Activated CD8-positive, alpha-beta memory T cell treated with anti-CD3 and anti-CD28 coated beads, Interleukin-2, amount 50 U/mL, for 4 hours (primary cell): ENCODE measurements around the gene NRXN3.

ENCODE experiments used
- DNase-seq: peaks from one replicate; pipeline ENCODE4 v3.0.0-alpha.2; 2020

The NRXN3 gene

GRCh38 chr14:79464468-79464867, 1294.3 kb downstream of the NRXN3 start:
- no peak for DNase-seq

DNA sequence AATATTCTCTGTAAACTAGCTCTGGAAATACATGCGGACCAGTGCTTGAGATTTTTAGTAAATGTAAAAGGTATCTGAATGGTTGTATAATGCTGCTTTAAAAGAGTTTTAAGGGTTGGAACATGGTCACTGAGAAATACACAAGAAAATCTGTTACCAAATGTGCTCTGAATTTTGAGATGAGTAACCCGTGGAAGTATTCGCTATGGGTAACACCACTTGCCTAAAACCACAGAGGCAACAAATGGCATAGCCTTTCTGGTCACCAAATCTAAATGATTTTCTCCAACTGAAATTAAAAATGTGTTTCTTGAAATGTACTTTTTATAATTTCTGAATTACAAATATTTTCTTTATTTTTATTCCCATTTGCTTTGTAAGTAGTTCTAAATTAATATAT, 1295.5 kb downstream of the NRXN3 start:
- DNase-seq = no peak

GRCh38 chr14:79466938-79467527, 1296.9 kb downstream of the NRXN3 start:
- no peak for DNase-seq

- no peak for DNase-seq
These were observed 1297.7 kb downstream of the NRXN3 start for GRCh38 chr14:79467835-79468234.

GRCh38 chr14:79468486-79468885, 1298.3 kb downstream of the NRXN3 start:
- no peak for DNase-seq

DNA sequence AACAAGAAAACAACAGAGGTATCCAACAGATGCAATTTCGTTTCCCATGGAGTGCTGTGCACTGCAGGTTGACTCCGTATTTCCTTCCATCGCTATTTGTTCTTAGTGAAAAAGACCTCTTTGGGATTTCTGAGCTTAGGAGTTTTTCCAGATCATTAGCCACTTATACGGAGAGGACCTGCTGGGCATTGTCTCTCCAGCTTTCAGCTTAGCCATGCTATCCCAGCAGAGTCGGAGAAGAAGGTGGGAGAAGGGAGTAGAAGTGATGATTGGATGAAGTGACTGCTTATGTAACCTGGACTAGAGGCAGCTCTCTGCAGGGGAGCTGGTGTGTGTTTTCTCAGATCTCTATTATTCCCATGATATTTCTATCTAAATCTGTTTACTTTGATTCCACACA, 1303.5 kb downstream of the NRXN3 start:
- DNase-seq = no peak

- no peak for DNase-seq
These were observed 1305.8 kb downstream of the NRXN3 start for GRCh38 chr14:79475887-79476532.

GRCh38 chr14:79476552-79476951, 1306.4 kb downstream of the NRXN3 start:
- no peak for DNase-seq

DNA sequence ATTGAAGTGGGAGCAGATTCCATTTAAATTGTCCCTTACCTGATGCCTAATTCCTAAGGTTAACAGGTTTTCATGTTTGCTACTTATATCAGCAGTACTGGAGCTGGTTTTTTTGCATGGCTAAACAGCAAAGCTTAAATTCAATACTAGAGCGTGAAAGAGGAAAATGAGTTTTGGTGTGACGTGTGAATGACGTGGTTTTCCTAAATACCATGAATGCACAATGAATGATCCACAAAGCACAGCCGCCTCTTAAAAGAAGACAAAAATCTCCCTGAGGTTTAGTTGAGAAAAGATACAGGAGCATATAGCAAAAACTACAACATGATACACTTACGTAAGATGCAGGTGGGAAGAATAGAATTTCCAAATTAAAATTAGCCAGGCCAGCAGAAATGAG, 1310.0 kb downstream of the NRXN3 start:
- no peak for DNase-seq

GRCh38 chr14:79482825-79483224, 1312.7 kb downstream of the NRXN3 start:
- DNase-seq = no peak

GRCh38 chr14:79483477-79484388, 1313.6 kb downstream of the NRXN3 start:
- no peak for DNase-seq

DNA sequence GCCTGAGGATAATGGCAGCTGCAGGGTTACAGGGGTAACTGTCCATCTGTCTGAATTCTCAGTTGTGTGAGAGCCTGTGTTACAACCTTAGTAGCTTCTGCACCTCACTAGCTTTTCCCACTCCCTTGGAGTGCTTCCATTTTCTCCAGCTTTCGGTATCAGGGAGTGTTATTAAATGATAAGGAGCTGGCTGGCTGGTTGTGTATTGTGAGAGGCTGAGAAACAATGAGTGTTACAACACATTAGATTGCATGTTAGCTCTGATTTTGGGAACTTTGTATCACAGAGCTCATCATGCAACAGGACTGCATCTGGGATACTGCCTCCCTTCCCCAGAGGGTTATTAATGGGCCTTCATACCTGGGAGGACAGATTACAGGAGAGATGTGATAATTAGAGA, 1317.5 kb downstream of the NRXN3 start:
- DNase-seq = no peak

GRCh38 chr14:79491161-79491560, 1321.0 kb downstream of the NRXN3 start:
- no peak for DNase-seq

DNA sequence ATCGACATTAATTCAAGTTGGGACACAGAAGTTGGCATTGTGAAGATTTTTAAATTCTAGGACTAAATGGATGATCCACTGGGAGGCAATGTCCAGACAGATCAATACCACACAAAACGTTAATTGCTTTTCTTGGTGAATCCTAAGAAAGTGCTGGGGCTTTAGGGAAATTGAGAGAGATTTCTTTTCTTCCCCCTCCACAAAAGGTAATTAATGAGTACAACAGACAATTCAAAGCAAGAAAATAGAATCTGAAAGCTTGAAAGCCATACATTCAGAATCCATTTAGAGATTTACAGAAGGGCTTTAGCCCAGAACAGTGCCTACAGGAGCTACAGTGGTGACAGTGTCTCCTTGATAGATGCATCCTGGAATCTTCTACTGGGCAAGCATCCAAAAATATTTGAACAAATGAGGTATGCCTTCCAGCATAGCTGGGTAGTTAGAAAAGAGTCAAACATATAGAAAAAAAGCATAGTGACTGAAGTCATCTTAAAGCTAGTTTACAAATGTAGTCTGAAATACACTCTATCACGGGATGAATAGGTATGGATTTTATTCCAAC, 1323.0 kb downstream of the NRXN3 start:
- DNase-seq = no peak

DNA sequence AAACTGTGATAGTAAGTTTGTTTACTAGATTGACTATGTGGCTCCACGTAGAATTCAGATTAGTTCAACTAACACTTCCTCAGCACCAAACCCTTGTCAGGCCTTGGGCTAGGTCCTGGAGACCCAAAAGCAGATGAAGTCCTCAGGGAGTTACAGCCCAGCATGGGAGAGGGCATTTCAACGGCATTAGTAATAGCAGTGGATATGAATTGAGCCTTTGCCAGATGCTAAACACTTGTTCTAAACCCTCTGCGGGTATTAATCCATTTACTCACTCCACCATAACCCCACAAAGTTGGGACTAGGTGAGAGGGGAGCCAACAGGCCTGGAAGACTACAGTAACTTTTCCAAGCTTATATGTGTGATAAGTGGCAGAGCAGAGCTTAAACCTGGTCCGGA, 1326.5 kb downstream of the NRXN3 start:
- no peak for DNase-seq

DNA sequence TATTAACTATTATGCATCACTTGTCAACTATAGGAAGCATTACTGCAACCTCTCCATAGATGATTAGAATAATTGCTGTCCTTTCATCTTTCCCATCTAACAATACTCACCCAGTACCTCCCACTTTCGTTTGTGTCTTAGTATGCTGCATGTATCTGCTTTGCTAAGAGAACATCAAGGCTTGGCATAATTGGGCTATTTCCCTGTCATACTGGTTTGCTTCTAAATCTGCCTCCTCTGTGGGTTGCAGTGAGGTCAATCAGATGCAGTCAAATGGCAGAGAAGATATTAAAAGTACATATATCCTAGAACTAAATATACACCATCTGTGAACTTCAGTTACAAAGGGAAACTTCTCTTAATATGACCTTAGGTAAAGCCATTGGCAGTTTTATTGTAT, 1330.3 kb downstream of the NRXN3 start:
- DNase-seq = no peak

DNA sequence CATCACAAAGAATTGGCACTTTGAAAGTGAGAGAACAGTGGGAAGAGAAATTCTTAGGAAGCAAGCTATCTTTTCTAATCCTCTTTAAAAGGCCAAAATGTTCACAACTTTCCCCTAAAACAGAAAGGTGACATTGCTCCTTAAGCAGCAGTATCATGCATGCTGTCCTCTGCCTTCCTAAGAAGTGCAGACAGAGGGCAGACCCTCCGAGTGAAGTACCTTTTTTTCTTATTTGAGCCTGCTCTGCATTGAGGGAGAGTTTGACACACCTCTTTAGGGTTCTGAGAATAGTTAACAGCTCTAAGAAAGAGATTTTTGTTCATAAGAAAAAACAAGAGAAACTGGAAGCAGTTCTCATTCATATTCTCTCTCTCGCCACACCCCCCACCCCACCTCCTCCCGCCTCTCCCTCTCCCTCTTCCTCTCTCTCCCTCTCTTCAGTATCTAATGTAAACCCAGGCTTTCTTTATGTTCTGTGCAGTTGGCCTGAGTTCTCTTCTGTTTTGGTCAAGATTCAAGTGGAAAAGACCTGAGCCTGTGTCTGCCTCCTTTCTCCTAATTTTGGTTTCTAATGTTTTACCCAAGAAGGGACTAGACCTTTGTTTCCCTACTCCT, 1332.1 kb downstream of the NRXN3 start:
- DNase-seq = no peak

GRCh38 chr14:79502751-79503148, 1332.6 kb downstream of the NRXN3 start:
- no peak for DNase-seq

DNA sequence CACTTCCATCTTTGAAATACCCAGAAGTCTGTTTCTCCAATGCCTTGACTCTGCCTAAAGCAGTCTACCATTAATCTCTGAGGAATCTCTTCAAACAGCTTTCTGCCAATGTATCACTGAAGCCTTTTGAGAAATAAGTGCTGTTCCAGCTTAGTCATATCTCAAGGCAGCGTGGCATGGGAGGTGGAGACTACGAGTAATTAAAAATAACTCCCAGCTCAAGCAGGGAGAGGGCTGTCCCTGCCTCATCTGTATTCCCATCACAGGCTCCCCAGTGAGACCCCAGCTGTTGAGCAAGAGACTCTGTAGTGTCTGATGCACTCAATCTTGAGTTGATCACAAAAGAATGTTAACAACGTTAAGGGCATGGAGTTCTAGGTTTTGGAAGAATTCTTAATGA, 1340.5 kb downstream of the NRXN3 start:
- DNase-seq = no peak

GRCh38 chr14:79511146-79511545, 1341.0 kb downstream of the NRXN3 start:
- no peak for DNase-seq

GRCh38 chr14:79513446-79513845, 1343.3 kb downstream of the NRXN3 start:
- no peak for DNase-seq

GRCh38 chr14:79514700-79515099, 1344.5 kb downstream of the NRXN3 start:
- DNase-seq = no peak

DNA sequence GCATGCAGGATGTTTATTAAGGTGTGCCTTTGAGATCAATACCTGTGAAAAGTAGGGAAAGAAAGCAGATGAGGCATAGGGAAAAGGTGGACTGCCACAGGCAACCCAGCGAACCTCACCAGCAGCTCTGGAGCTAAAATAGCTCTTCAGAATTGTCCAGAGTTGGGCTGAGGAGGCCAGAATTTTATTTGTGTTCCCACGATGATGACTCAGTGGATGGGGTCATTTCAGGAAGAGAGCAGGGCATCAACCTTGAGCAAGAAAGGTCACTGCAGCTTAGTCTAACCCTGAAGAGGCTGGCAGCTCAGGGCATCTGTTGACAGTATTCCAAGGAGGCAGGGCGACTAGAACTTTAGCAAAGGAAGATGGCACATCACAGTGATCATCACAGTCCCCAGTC, 1345.0 kb downstream of the NRXN3 start:
- DNase-seq = no peak
